Endothelial cell of umbilical vein (primary cell): Measurements from ENCODE around the gene BCAP31. TPM values are rescaled to one million over a fixed set of nuclear protein-coding genes. Genes with fewer than 3 reads are reported as not detected.

Experiments used
- BruUV-seq: library from RNA; stranded (reverse); fragments of 400-500 nt; replicated peaks from 2 replicates; lab custom pipeline; 2021; lab: Mats Ljungman, UMichigan
- CTCF ChIA-PET: fragments of 300-600, 350-600 bp; sonication (Branson Sonifier 250); formaldehyde crosslinking; loops from one replicate; lab custom pipeline; 2021; ENCODE audit warnings: antibody characterized with exemption, inconsistent platforms; lab: Charles Lee
- POLR2A ChIA-PET: fragments of 300-600, 350-600 bp; sonication (Branson Sonifier 250); formaldehyde crosslinking; loops from one replicate; lab custom pipeline; 2021; ENCODE audit warnings: antibody characterized with exemption, inconsistent platforms; lab: Charles Lee
- DNase-seq: peaks from one replicate; pipeline ENCODE4 v3.0.0-alpha.2; 2011; ENCODE audit warnings: low read depth, low spot score
- FAIRE-seq: peaks from 2 replicates; lab custom pipeline; 2011; peaks lifted over from hg19 to GRCh38; lab: Jason Lieb, UNC
- H2AFZ ChIP-seq: 2 replicates; pipeline ENCODE4 v1.6.0; 2012; ENCODE audit warnings: low read depth, low read length, control low read depth, inconsistent platforms
- H3K27ac ChIP-seq: 2 replicates; pipeline ENCODE4 v1.5.1; 2011; ENCODE audit warnings: low read depth, mild to moderate bottlenecking, control low read depth, low read length, moderate library complexity; ENCODE audit not compliant: insufficient read depth
- H3K27me3 ChIP-seq, 2 experiments: 2 replicates each; pipeline versions ENCODE4 v1.6.0 to v1.6.1; 2011; ENCODE audit warnings: low read length in 2 of 2, mixed read lengths in 1 of 2; ENCODE audit not compliant: control insufficient read depth in 2 of 2, insufficient read depth in 2 of 2
- H3K36me3 ChIP-seq, 2 experiments: 2 replicates in 1 of 2; 3 replicates in 1 of 2; pipeline ENCODE4 v1.5.1; 2011; ENCODE audit warnings: low read length in 2 of 2, mild to moderate bottlenecking in 1 of 2, moderate library complexity in 1 of 2; ENCODE audit not compliant: control insufficient read depth in 2 of 2, insufficient read depth in 2 of 2; ENCODE audit errors: extremely low read depth in 1 of 2
- H3K4me1 ChIP-seq: 3 replicates; pipeline ENCODE4 v1.5.1; 2011; ENCODE audit warnings: mild to moderate bottlenecking, low read length; ENCODE audit not compliant: control insufficient read depth, insufficient read depth; ENCODE audit errors: extremely low read depth
- H3K4me2 ChIP-seq: 2 replicates; pipeline ENCODE4 v1.6.1; 2011; ENCODE audit warnings: low read length, control low read depth, mixed read lengths; ENCODE audit not compliant: insufficient read depth
- H3K4me3 ChIP-seq, 3 experiments: fragments of 200-600 bp in 1 of 3; sonication (generic), shearing (Covaris generic) in 1 of 3; replicated peaks in 1 of 3; 2 replicates each; pipeline ENCODE4 v1.5.1; 2011 to 2016; ENCODE audit warnings: control low read depth in 3 of 3, low read length in 3 of 3, mild to moderate bottlenecking in 2 of 3, inconsistent platforms in 1 of 3, low read depth in 1 of 3, moderate library complexity in 1 of 3; ENCODE audit not compliant: insufficient read depth in 1 of 3
- H3K79me2 ChIP-seq: 2 replicates; pipeline ENCODE4 v1.6.0; 2012; ENCODE audit warnings: low read length, inconsistent platforms; ENCODE audit not compliant: control insufficient read depth, insufficient read depth
- H3K9ac ChIP-seq: replicated peaks from 2 replicates; pipeline ENCODE3; 2011; ENCODE audit warnings: low read length, control low read depth; ENCODE audit not compliant: insufficient read depth; ENCODE audit errors: extremely low read depth
- H3K9me1 ChIP-seq: replicated peaks from 3 replicates; pipeline ENCODE4 v1.6.0; 2011; ENCODE audit warnings: mild to moderate bottlenecking, low read length; ENCODE audit not compliant: control insufficient read depth, insufficient read depth; ENCODE audit errors: extremely low read depth
- H3K9me3 ChIP-seq: replicated peaks from 2 replicates; pipeline ENCODE4 v1.5.1; 2012; ENCODE audit warnings: low read length, inconsistent platforms; ENCODE audit not compliant: control insufficient read depth, insufficient read depth
- H4K20me1 ChIP-seq: replicated peaks from 2 replicates; pipeline ENCODE3; 2011; ENCODE audit warnings: mild to moderate bottlenecking, low read length; ENCODE audit not compliant: control insufficient read depth, insufficient read depth; ENCODE audit errors: extremely low read depth
- CTCF ChIP-seq, 2 donors: IDR thresholded peaks; 1 replicate in 1 of 2; 2 replicates in 1 of 2; pipeline ENCODE4 v1.5.1; 2011; ENCODE audit warnings: low read length in 2 of 2, mild to moderate bottlenecking in 2 of 2, moderate library complexity in 2 of 2, control low read depth in 1 of 2, inconsistent platforms in 1 of 2, low read depth in 1 of 2; ENCODE audit not compliant: insufficient read depth in 1 of 2; ENCODE audit errors: extremely low read depth in 1 of 2
- EZH2 ChIP-seq: IDR thresholded peaks from 2 replicates; pipeline ENCODE4 v1.6.1; 2012; ENCODE audit warnings: borderline replicate concordance, low read depth, mild to moderate bottlenecking, moderate library complexity, low read length, inconsistent platforms; ENCODE audit not compliant: severe bottlenecking
- FOS ChIP-seq: IDR thresholded peaks from 2 replicates; pipeline ENCODE4 v1.6.1; 2011; ENCODE audit warnings: mild to moderate bottlenecking, low read length, moderate library complexity, borderline replicate concordance; ENCODE audit not compliant: insufficient read depth
- GATA2 ChIP-seq: IDR thresholded peaks from 2 replicates; pipeline ENCODE4 v1.7.0; 2011; ENCODE audit warnings: low read depth, mild to moderate bottlenecking, moderate library complexity, mixed read lengths, low read length; ENCODE audit not compliant: insufficient read length, insufficient read depth
- JUN ChIP-seq: IDR thresholded peaks from 2 replicates; pipeline ENCODE4 v1.6.1; 2011; ENCODE audit warnings: borderline replicate concordance, low read depth; ENCODE audit not compliant: insufficient read length, insufficient read depth
- MAX ChIP-seq: IDR thresholded peaks from 2 replicates; pipeline ENCODE4 v1.6.1; 2011; ENCODE audit not compliant: insufficient read depth, insufficient read length
- MYC ChIP-seq: IDR thresholded peaks from one replicate; pipeline ENCODE4 v1.6.1; 2011; ENCODE audit warnings: mild to moderate bottlenecking, low read depth, low read length
- POLR2A ChIP-seq: IDR thresholded peaks from 2 replicates; pipeline ENCODE4 v1.6.1; 2012; ENCODE audit warnings: low read depth, mild to moderate bottlenecking, control low read depth, low read length
- POLR2AphosphoS5 ChIP-seq: IDR thresholded peaks from 2 replicates; pipeline ENCODE4 v1.6.1; 2012; ENCODE audit warnings: low read depth, mild to moderate bottlenecking, control low read depth, low read length, moderate library complexity; ENCODE audit not compliant: insufficient read depth
- dilution Hi-C: fragments of 300-500 bp; cut with MboI; formaldehyde crosslinking; loops from one replicate; pipeline ENCODE4 v1.15.0; 2019; ENCODE audit warnings: low sequenced_read_pairs; ENCODE audit not compliant: extremely low pct_ligation_motif_present
- intact Hi-C: fragments of 100-400 bp; cut with micrococcal nuclease; formaldehyde crosslinking; loops from one replicate; pipeline ENCODE4 v1.10.0; 2022
- polyA plus RNA-seq, 4 experiments: library from polyadenylated mRNA; depleted of rRNA in 3 of 4; stranded (reverse) in 3 of 4; unstranded in 1 of 4; fragments of >200 nt; gene quantifications; 2 replicates each; pipeline versions ENCODE4 v1.2.1 to v1.2.3, GENCODE V29; 2011 to 2012; ENCODE audit warnings: missing spikeins in 1 of 4
- total RNA-seq: library from RNA; stranded (reverse); gene quantifications from 2 replicates; pipeline ENCODE4 v1.2.3, GENCODE V29; 2021

Gene BCAP31
- total and polyA plus RNA-seq, 2 donors (not counting 3 experiments of a cell fraction or from before 2014, with no cell fraction given): 169 to 203 TPM

GRCh38 chrX:153667281-153667955, 56.8 kb downstream of the BCAP31 start:
- Histone ChIP-seq H3K9me1 (no peaks in the 10 kb centered on the region), H3K36me3 (no peaks in the 10 kb centered on the region), H3K9ac (no peak overlapping the region), H3K4me2 (no peak overlapping the region), H3K79me2 (no peaks in the 10 kb centered on the region), H3K9me3 (no peaks in the 10 kb centered on the region), H2AFZ (no peak overlapping the region), H3K27ac (no peak overlapping the region), H3K27me3 (peaks cover 3 to 4% of the 10 kb centered on the region in 2 experiments), H3K4me1 (no peaks in the 10 kb centered on the region), H4K20me1 (no peaks in the 10 kb centered on the region), H3K4me3 (no peak overlapping the region)
- CTCF ChIA-PET: interaction anchor here (0.7 to 6.8 kb wide), 25 partner anchors 10 to 726 kb away, joined by 3 to 89 read pairs (median 7); partner anchors contain the start of genes DUSP9 and HAUS7
- dilution Hi-C loops: no loop called here
- intact Hi-C loops: no loop called here
- no TSS peak for BruUV-seq
- POLR2A ChIA-PET: no interaction called here
- TF ChIP-seq JUN (no peak), EZH2 (no peak), CTCF (IDR thresholded peaks at IDR 0.05; ENCODE audit: extremely low read depth in 1 of 2, insufficient read depth in 1 of 2, low read depth in 1 of 2, low read length in 2 of 2) (no peak), FOS (no peak), MAX (no peak), MYC (no peak), POLR2A (no peak), GATA2 (no peak), POLR2AphosphoS5 (no peak)
- FAIRE-seq (no peak), DNase-seq (no peak)
